ENCODE data around the gene RYR3.

RYR3 gene

GRCh38 chr15:33310481-33311311 lies at the start of gene RYR3:
TSS of gene RYR3 (plus strand) at chr15:33310967. CDS start at chr15:33311046, 79 bp downstream.
- peak within 1 kb of the TSS; percentile 28 for H3K4me3 ChIP-seq (ENCODE audit: low read depth, low read length)
- no peak for DNase-seq (ENCODE audit: low read depth)

- no peak for DNase-seq (ENCODE audit: low read depth)
- H3K4me3 ChIP-seq (ENCODE audit: low read depth, low read length): no peak overlapping the region
These were observed 48.5 kb upstream of the RYR3 start for GRCh38 chr15:33262306-33262705.

GRCh38 chr15:33277689-33278088 lies 33.1 kb upstream of the RYR3 start:
- no peak for DNase-seq (ENCODE audit: low read depth)
- no peak overlapping the region for H3K4me3 ChIP-seq (ENCODE audit: low read depth, low read length)

GRCh38 chr15:33278816-33279612 lies 31.8 kb upstream of the RYR3 start:
- peak; percentile 73 for DNase-seq (ENCODE audit: low read depth)
- H3K4me3 ChIP-seq (ENCODE audit: low read depth, low read length): no peak overlapping the region

GRCh38 chr15:33279613-33280205 lies 31.1 kb upstream of the RYR3 start:
- H3K4me3 ChIP-seq (ENCODE audit: low read depth, low read length): no peak overlapping the region
- DNase-seq (ENCODE audit: low read depth): no peak

GRCh38 chr15:33282226-33283020 lies 28.3 kb upstream of the RYR3 start:
- H3K4me3 ChIP-seq (ENCODE audit: low read depth, low read length): no peak overlapping the region
- DNase-seq (ENCODE audit: low read depth): no peak

GRCh38 chr15:33283576-33283975 lies 27.2 kb upstream of the RYR3 start:
- no peak overlapping the region for H3K4me3 ChIP-seq (ENCODE audit: low read depth, low read length)
- DNase-seq (ENCODE audit: low read depth): no peak

- no peak for DNase-seq (ENCODE audit: low read depth)
- no peak overlapping the region for H3K4me3 ChIP-seq (ENCODE audit: low read depth, low read length)
These were observed 26.4 kb upstream of the RYR3 start for GRCh38 chr15:33284336-33284735.

GRCh38 chr15:33292717-33293307 lies 18.0 kb upstream of the RYR3 start:
- no peak overlapping the region for H3K4me3 ChIP-seq (ENCODE audit: low read depth, low read length)
- no peak for DNase-seq (ENCODE audit: low read depth)

GRCh38 chr15:33293713-33294334 lies 16.9 kb upstream of the RYR3 start:
- H3K4me3 ChIP-seq (ENCODE audit: low read depth, low read length): no peak overlapping the region
- DNase-seq (ENCODE audit: low read depth): no peak

GRCh38 chr15:33296050-33296449 lies 14.7 kb upstream of the RYR3 start:
- DNase-seq (ENCODE audit: low read depth): no peak
- H3K4me3 ChIP-seq (ENCODE audit: low read depth, low read length): no peak overlapping the region

- H3K4me3 ChIP-seq (ENCODE audit: low read depth, low read length): no peak overlapping the region
- DNase-seq (ENCODE audit: low read depth): no peak
These were observed 13.9 kb upstream of the RYR3 start for GRCh38 chr15:33296856-33297255.

GRCh38 chr15:33298631-33299030 lies 12.1 kb upstream of the RYR3 start:
- no peak for DNase-seq (ENCODE audit: low read depth)
- H3K4me3 ChIP-seq (ENCODE audit: low read depth, low read length): no peak overlapping the region

GRCh38 chr15:33304924-33305323 lies 5.8 kb upstream of the RYR3 start:
- no peak for DNase-seq (ENCODE audit: low read depth)

GRCh38 chr15:33309602-33310276 lies 1.0 kb upstream of the RYR3 start:
- DNase-seq (ENCODE audit: low read depth): no peak
- H3K4me3 ChIP-seq (ENCODE audit: low read depth, low read length): no peak overlapping the region

More at GRCh38 chr15:33304924-33305323, 5.8 kb upstream of the RYR3 start:
- H3K4me3 ChIP-seq (ENCODE audit: low read depth, low read length): no peak overlapping the region

GRCh38 chr15:33311312-33311971 lies 675 bp downstream of the RYR3 start:
- no peak overlapping the region for H3K4me3 ChIP-seq (ENCODE audit: low read depth, low read length)
- DNase-seq (ENCODE audit: low read depth): no peak

- DNase-seq (ENCODE audit: low read depth): no peak
- H3K4me3 ChIP-seq (ENCODE audit: low read depth, low read length): no peak overlapping the region
These were observed 2.7 kb downstream of the RYR3 start for GRCh38 chr15:33313491-33313890.

- no peak for DNase-seq (ENCODE audit: low read depth)
These were observed 3.3 kb downstream of the RYR3 start for GRCh38 chr15:33314069-33314468.

More at GRCh38 chr15:33314069-33314468, 3.3 kb downstream of the RYR3 start:
- H3K4me3 ChIP-seq (ENCODE audit: low read depth, low read length): no peak overlapping the region

All from skeletal muscle cell (primary cell).